H9 (cell line): ENCODE measurements around the gene TBX15. TPM values are rescaled to one million over a fixed set of nuclear protein-coding genes. Genes with fewer than 3 reads are reported as not detected.

Source experiments
- DNase-seq: peaks from one replicate; pipeline ENCODE4 v3.0.0-alpha.2; 2017
- H2AFZ ChIP-seq: one replicate; pipeline ENCODE4 v1.6.1; 2013; ENCODE audit warnings: mild to moderate bottlenecking, low read length, control low read depth, moderate library complexity
- H2AK5ac ChIP-seq: 2 replicates; pipeline ENCODE4 v1.6.1; 2013; ENCODE audit warnings: low read length, control low read depth, mixed read lengths; ENCODE audit not compliant: insufficient read length
- H2BK120ac ChIP-seq: one replicate; pipeline ENCODE4 v1.6.1; 2013; ENCODE audit warnings: low read depth, mild to moderate bottlenecking, low read length, control low read depth, inconsistent platforms; ENCODE audit not compliant: poor library complexity, severe bottlenecking
- H2BK12ac ChIP-seq: 2 replicates; pipeline ENCODE4 v1.6.1; 2013; ENCODE audit warnings: low read length, control low read depth, mixed read lengths, low read depth; ENCODE audit not compliant: insufficient read length
- H2BK15ac ChIP-seq: 2 replicates; pipeline ENCODE4 v1.6.1; 2013; ENCODE audit warnings: low read depth, low read length, control low read depth
- H2BK20ac ChIP-seq: one replicate; pipeline ENCODE4 v1.6.1; 2013; ENCODE audit warnings: low read depth, mild to moderate bottlenecking, low read length, control low read depth, inconsistent platforms; ENCODE audit not compliant: poor library complexity, severe bottlenecking
- H2BK5ac ChIP-seq: 2 replicates; pipeline ENCODE4 v1.6.1; 2013; ENCODE audit warnings: low read length, control low read depth, mixed read lengths; ENCODE audit not compliant: insufficient read length
- H3K14ac ChIP-seq: 2 replicates; pipeline ENCODE4 v1.6.1; 2013; ENCODE audit warnings: low read length, control low read depth; ENCODE audit not compliant: insufficient read depth
- H3K18ac ChIP-seq: 2 replicates; pipeline ENCODE4 v1.6.1; 2013; ENCODE audit warnings: low read depth, mild to moderate bottlenecking, mixed read lengths, low read length, control low read depth; ENCODE audit not compliant: insufficient read length
- H3K23ac ChIP-seq: 2 replicates; pipeline ENCODE4 v1.6.1; 2013; ENCODE audit warnings: low read length, control low read depth, mixed read lengths, low read depth; ENCODE audit not compliant: insufficient read length
- H3K23me2 ChIP-seq: 2 replicates; pipeline ENCODE4 v1.6.1; 2013; ENCODE audit warnings: low read depth, mild to moderate bottlenecking, mixed read lengths, low read length, control low read depth; ENCODE audit not compliant: insufficient read length, poor library complexity, severe bottlenecking
- H3K27ac ChIP-seq: 2 replicates; pipeline ENCODE4 v1.5.1; 2013; ENCODE audit warnings: low read length, control low read depth, mixed read lengths, low read depth; ENCODE audit not compliant: insufficient read length
- H3K27me3 ChIP-seq: 2 replicates; pipeline ENCODE4 v1.6.1; 2013; ENCODE audit warnings: low read length, control low read depth, inconsistent platforms; ENCODE audit not compliant: insufficient read depth
- H3K4ac ChIP-seq: 2 replicates; pipeline ENCODE4 v1.6.1; 2013; ENCODE audit warnings: low read depth, mild to moderate bottlenecking, control low read depth, inconsistent platforms, low read length, moderate library complexity
- H3K4me1 ChIP-seq: 2 replicates; pipeline ENCODE4 v1.6.1; 2013; ENCODE audit warnings: low read length, control low read depth, inconsistent platforms; ENCODE audit not compliant: insufficient read depth
- H3K4me2 ChIP-seq: 2 replicates; pipeline ENCODE4 v1.6.1; 2013; ENCODE audit warnings: low read length, control low read depth, mixed read lengths; ENCODE audit not compliant: insufficient read length, insufficient read depth
- H3K56ac ChIP-seq: 2 replicates; pipeline ENCODE4 v1.6.1; 2013; ENCODE audit warnings: low read depth, mild to moderate bottlenecking, mixed read lengths, low read length, control low read depth; ENCODE audit not compliant: insufficient read length
- H3K79me1 ChIP-seq: 2 replicates; pipeline ENCODE4 v1.6.1; 2013; ENCODE audit warnings: low read depth, mild to moderate bottlenecking, moderate library complexity, low read length, control low read depth, inconsistent platforms; ENCODE audit not compliant: insufficient read depth, poor library complexity, severe bottlenecking
- H3K79me2 ChIP-seq: 2 replicates; pipeline ENCODE4 v1.6.1; 2013; ENCODE audit warnings: low read length, control low read depth, inconsistent platforms; ENCODE audit not compliant: insufficient read depth
- H3K9ac ChIP-seq: 2 replicates; pipeline ENCODE4 v1.6.1; 2013; ENCODE audit warnings: low read length, control low read depth, mixed read lengths; ENCODE audit not compliant: insufficient read length; ENCODE audit errors: extremely low read depth
- H3K9me3 ChIP-seq: one replicate; pipeline ENCODE4 v1.6.1; 2013; ENCODE audit warnings: low read depth, low read length, inconsistent platforms; ENCODE audit not compliant: control insufficient read depth
- H3T11ph ChIP-seq: one replicate; pipeline ENCODE4 v1.6.1; 2013; ENCODE audit warnings: mild to moderate bottlenecking, low read length, control low read depth, inconsistent platforms
- H4K20me1 ChIP-seq: one replicate; pipeline ENCODE4 v1.6.1; 2013; ENCODE audit not compliant: control insufficient read depth, insufficient read length, insufficient read depth
- H4K5ac ChIP-seq: 2 replicates; pipeline ENCODE4 v1.6.1; 2013; ENCODE audit warnings: low read depth, mild to moderate bottlenecking, mixed read lengths, low read length, control low read depth; ENCODE audit not compliant: insufficient read length
- H4K8ac ChIP-seq: replicated peaks from 2 replicates; pipeline ENCODE4 v1.6.1; 2013; ENCODE audit warnings: low read length, control low read depth, mixed read lengths, low read depth; ENCODE audit not compliant: insufficient read length
- H4K91ac ChIP-seq: 2 replicates; pipeline ENCODE4 v1.6.1; 2013; ENCODE audit warnings: low read depth, mild to moderate bottlenecking, moderate library complexity, mixed read lengths, low read length, control low read depth; ENCODE audit not compliant: insufficient read length
- H3K27ac Mint-ChIP-seq, 3 experiments: 2 replicates in 2 of 3; 3 replicates in 1 of 3; pipeline ENCODE4 v1.8.0; 2020 to 2021; ENCODE audit warnings: mixed read lengths in 3 of 3, mild to moderate bottlenecking in 1 of 3, moderate library complexity in 1 of 3
- H3K27me3 Mint-ChIP-seq: 2 replicates; pipeline ENCODE4 v1.8.0; 2021; ENCODE audit warnings: low read depth, mild to moderate bottlenecking, moderate library complexity, mixed read lengths
- H3K36me3 Mint-ChIP-seq, 3 experiments: 2 replicates in 2 of 3; 3 replicates in 1 of 3; pipeline ENCODE4 v1.8.0; 2020 to 2021; ENCODE audit warnings: low read depth in 3 of 3, mixed read lengths in 3 of 3; ENCODE audit not compliant: insufficient read depth in 1 of 3
- H3K4me1 Mint-ChIP-seq, 2 experiments: 2 replicates each; pipeline ENCODE4 v1.8.0; 2020; ENCODE audit warnings: mixed read lengths in 2 of 2
- H3K4me3 Mint-ChIP-seq, 2 experiments: 2 replicates in 1 of 2; 3 replicates in 1 of 2; pipeline ENCODE4 v1.8.0; 2020 to 2021; ENCODE audit warnings: mild to moderate bottlenecking in 2 of 2, mixed read lengths in 2 of 2, moderate library complexity in 1 of 2
- H3K9me3 Mint-ChIP-seq, 2 experiments: 2 replicates in 1 of 2; 3 replicates in 1 of 2; pipeline ENCODE4 v1.8.0; 2020; ENCODE audit warnings: mild to moderate bottlenecking in 2 of 2, mixed read lengths in 2 of 2, moderate library complexity in 1 of 2
- WGBS: extraction: QIAGEN DNeasy Blood & Tissue Kit; methylation state at CpG from one replicate; pipeline ENCODE4 v1.1.7; 2013; ENCODE audit warnings: missing lambda C conversion rate, low lambda C conversion rate, mixed read lengths; ENCODE audit not compliant: insufficient read length; ENCODE audit errors: extremely low coverage; 5-methylcytosine and 5-hydroxymethylcytosine counted together
- total RNA-seq: library from RNA; stranded (reverse); gene quantifications from 2 replicates; pipeline ENCODE4 v1.2.1, GENCODE V29; 2021
- TF ChIP-seq, protein P1 (sequence below): fragments of 200-600 bp; sonication (generic); conservative IDR thresholded peaks from 3 replicates; pipeline ENCODE4 v1.8.0; 2021; ENCODE audit warnings: antibody characterized with exemption, mild to moderate bottlenecking

The TBX15 gene
- total RNA-seq, 1 experiment from 2014 or later, result 0.07 TPM

DNA sequence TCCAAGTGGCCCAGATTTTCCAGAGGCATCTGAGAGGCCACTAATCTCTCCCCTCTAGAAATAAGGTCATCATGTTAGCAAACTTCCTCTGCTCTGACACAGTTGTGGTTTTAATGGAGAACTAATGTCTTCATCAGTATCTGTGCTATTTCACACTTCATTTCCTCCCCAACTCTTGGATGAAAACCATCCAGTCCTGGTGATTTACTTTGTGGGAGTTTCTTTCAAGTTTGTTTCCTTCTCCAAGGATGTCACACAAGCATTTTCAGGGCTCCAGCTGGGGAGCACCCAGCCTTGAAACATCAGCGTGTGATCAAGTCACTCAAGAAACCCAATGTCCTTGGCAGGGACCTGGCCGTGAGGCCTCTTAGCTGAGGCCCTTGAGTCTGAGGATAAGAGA, 38.8 kb downstream of the TBX15 start:
- H2BK12ac ChIP-seq, result no peak overlapping the region
- no peaks in the 10 kb centered on the region for H4K20me1 ChIP-seq
- no peak overlapping the region for H3K27ac Mint-ChIP-seq
- no peak overlapping the region for H3K4me3 Mint-ChIP-seq
- no peak overlapping the region for H3K4ac ChIP-seq
- H2BK20ac ChIP-seq, result no peak overlapping the region
- H3K14ac ChIP-seq, result no peak overlapping the region
- no peaks in the 10 kb centered on the region for H3K4me1 ChIP-seq
- H3K27me3 ChIP-seq, result no peaks in the 10 kb centered on the region
- TF ChIP-seq, protein P1, sequence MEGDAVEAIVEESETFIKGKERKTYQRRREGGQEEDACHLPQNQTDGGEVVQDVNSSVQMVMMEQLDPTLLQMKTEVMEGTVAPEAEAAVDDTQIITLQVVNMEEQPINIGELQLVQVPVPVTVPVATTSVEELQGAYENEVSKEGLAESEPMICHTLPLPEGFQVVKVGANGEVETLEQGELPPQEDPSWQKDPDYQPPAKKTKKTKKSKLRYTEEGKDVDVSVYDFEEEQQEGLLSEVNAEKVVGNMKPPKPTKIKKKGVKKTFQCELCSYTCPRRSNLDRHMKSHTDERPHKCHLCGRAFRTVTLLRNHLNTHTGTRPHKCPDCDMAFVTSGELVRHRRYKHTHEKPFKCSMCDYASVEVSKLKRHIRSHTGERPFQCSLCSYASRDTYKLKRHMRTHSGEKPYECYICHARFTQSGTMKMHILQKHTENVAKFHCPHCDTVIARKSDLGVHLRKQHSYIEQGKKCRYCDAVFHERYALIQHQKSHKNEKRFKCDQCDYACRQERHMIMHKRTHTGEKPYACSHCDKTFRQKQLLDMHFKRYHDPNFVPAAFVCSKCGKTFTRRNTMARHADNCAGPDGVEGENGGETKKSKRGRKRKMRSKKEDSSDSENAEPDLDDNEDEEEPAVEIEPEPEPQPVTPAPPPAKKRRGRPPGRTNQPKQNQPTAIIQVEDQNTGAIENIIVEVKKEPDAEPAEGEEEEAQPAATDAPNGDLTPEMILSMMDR, result no peak
- no peak overlapping the region for H3K18ac ChIP-seq
- no peaks in the 10 kb centered on the region for H3K9me3 ChIP-seq
- no peak overlapping the region for H4K8ac ChIP-seq
- H3K79me1 ChIP-seq, result no peaks in the 10 kb centered on the region
- H3K27me3 Mint-ChIP-seq, result no peaks in the 10 kb centered on the region; the same call in 1 of the 2 replicates
- WGBS, result no CpG with 5 or more reads among the region's 2 CpGs
- H2BK120ac ChIP-seq, result no peak overlapping the region
- no peak overlapping the region for H3K9ac ChIP-seq
- peaks cover 0 to 7% (median 0%) of the 10 kb centered on the region in 3 experiments; a peak in 2 of 7 replicates for H3K36me3 Mint-ChIP-seq
- no peak overlapping the region for H4K5ac ChIP-seq
- no peak overlapping the region for H2BK15ac ChIP-seq
- no peak overlapping the region for H2AK5ac ChIP-seq
- no peak overlapping the region for H2AFZ ChIP-seq
- H3K27ac ChIP-seq, result no peak overlapping the region
- DNase-seq, result no peak
- H3K79me2 ChIP-seq, result no peaks in the 10 kb centered on the region
- H3K23me2 ChIP-seq, result no peaks in the 10 kb centered on the region
- no peak overlapping the region for H4K91ac ChIP-seq
- no peak overlapping the region for H3T11ph ChIP-seq
- H3K9me3 Mint-ChIP-seq, result peaks cover 2 to 4% of the 10 kb centered on the region in 2 experiments; a peak in 3 of 5 replicates
- 0 out of 4 replicates have a peak, but pooled peaks cover 2% of the 10 kb centered on the region in 2 experiments for H3K4me1 Mint-ChIP-seq
- H3K23ac ChIP-seq, result no peak overlapping the region
- no peak overlapping the region for H3K56ac ChIP-seq
- H3K4me2 ChIP-seq, result no peak overlapping the region
- no peak overlapping the region for H2BK5ac ChIP-seq
